SU-DHL-6 (cell line): ENCODE data around the gene SH3PXD2A.

Source experiments
- H2AFZ ChIP-seq: fragments of 200-600 bp; sonication (generic); 2 replicates; pipeline ENCODE4 v1.6.1; 2014; ENCODE audit warnings: low read depth, mild to moderate bottlenecking, moderate library complexity, mixed read lengths, antibody characterized with exemption, low read length; ENCODE audit not compliant: severe bottlenecking
- H3F3A ChIP-seq: fragments of 200-600 bp; shearing (Covaris generic); 2 replicates; pipeline ENCODE4 v1.6.0; 2016; ENCODE audit warnings: antibody characterized with exemption, mild to moderate bottlenecking; ENCODE audit not compliant: insufficient read depth
- H3K27ac ChIP-seq: fragments of 200-600 bp; sonication (generic); 2 replicates; pipeline ENCODE4 v1.5.1; 2016; ENCODE audit warnings: low read depth, mild to moderate bottlenecking, low read length, moderate library complexity, mixed read lengths
- H3K27me3 ChIP-seq: fragments of 200-600 bp; sonication (generic), shearing (Covaris generic); 2 replicates; pipeline ENCODE4 v1.6.0; 2014; ENCODE audit warnings: mild to moderate bottlenecking, low read length
- H3K36me3 ChIP-seq: fragments of 200-600 bp; sonication (generic); 2 replicates; pipeline ENCODE4 v1.6.1; 2014; ENCODE audit warnings: mild to moderate bottlenecking, low read length, mixed read lengths
- H3K4me2 ChIP-seq: fragments of 300-600, 200-600 bp; shearing (Covaris generic), sonication (generic); 2 replicates; pipeline ENCODE4 v1.6.0; 2014; ENCODE audit warnings: low read length, low read depth, mild to moderate bottlenecking; ENCODE audit not compliant: poor library complexity, severe bottlenecking
- H3K4me3 ChIP-seq: fragments of 200-600 bp; sonication (generic); 2 replicates; pipeline ENCODE4 v1.5.1; 2014; ENCODE audit warnings: antibody characterized with exemption, low read length, mild to moderate bottlenecking, mixed read lengths; ENCODE audit not compliant: insufficient read depth, poor library complexity, severe bottlenecking
- H3K79me2 ChIP-seq: fragments of 200-600 bp; sonication (generic); 2 replicates; pipeline ENCODE4 v1.6.1; 2014; ENCODE audit warnings: mild to moderate bottlenecking, low read length, moderate library complexity; ENCODE audit not compliant: insufficient read depth
- H3K9ac ChIP-seq: fragments of 200-600 bp; sonication (generic); 2 replicates; pipeline ENCODE4 v1.7.0; 2014; ENCODE audit warnings: mild to moderate bottlenecking, low read length
- H3K9me2 ChIP-seq: fragments of 200-600 bp; sonication (generic); replicated peaks from 2 replicates; pipeline ENCODE4 v1.6.1; 2014; ENCODE audit warnings: low read length; ENCODE audit not compliant: insufficient read depth
- H3K9me3 ChIP-seq: fragments of 200-600 bp; sonication (generic); 2 replicates; pipeline ENCODE4 v1.6.1; 2014; ENCODE audit warnings: low read length, mixed read lengths; ENCODE audit not compliant: insufficient read depth
- H4K20me1 ChIP-seq: fragments of 200-600 bp; sonication (generic); 2 replicates; pipeline ENCODE4 v1.6.1; 2014; ENCODE audit warnings: low read depth, mild to moderate bottlenecking, antibody characterized with exemption, low read length, moderate library complexity, mixed read lengths
- EZH2phosphoT487 ChIP-seq: fragments of 200-600 bp; sonication (generic), shearing (Covaris generic); conservative IDR thresholded peaks from 2 replicates; pipeline ENCODE4 v1.6.1; 2018; ENCODE audit warnings: mild to moderate bottlenecking, antibody characterized with exemption, low read length, moderate library complexity, mixed read lengths
- TF ChIP-seq, protein P1 (sequence below): fragments of 200-600 bp; sonication (generic); IDR thresholded peaks from one replicate; pipeline ENCODE4 v1.5.1; 2017; ENCODE audit warnings: antibody characterized with exemption, mild to moderate bottlenecking, low read length, moderate library complexity; ENCODE audit not compliant: insufficient read depth, poor library complexity, severe bottlenecking

SH3PXD2A gene

DNA sequence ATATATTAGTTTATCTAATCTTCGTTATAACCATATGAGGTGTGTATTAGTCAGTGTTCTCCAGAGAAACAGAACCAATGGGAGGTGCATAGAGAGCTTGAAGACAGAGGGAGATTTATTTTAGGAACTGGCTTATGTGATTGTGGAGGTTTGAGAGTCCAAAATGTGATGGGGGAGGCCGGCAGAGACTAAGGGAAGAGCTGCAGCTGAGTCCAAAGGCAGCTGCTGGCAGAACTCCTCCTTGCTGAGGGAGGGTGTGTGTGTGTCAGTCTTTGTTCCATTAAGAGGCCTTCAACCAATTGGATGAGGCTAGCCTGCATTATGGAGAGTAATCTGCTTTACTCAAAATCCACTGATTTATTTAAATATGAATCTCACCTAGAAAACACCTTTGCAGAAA is 165.1 kb downstream of the SH3PXD2A start:
- Histone ChIP-seq H2AFZ (no peak overlapping the region), H3K27ac (no peak overlapping the region), H3K4me2 (no peak overlapping the region), H3K9me3 (no peaks in the 10 kb centered on the region), H3F3A (no peaks in the 10 kb centered on the region), H3K9me2 (no peaks in the 10 kb centered on the region), H3K27me3 (no peaks in the 10 kb centered on the region), H3K9ac (no peak overlapping the region), H3K79me2 (no peaks in the 10 kb centered on the region), H3K4me3 (no peak overlapping the region), H3K36me3 (no peaks in the 10 kb centered on the region), H4K20me1 (no peaks in the 10 kb centered on the region)
- TF ChIP-seq EZH2phosphoT487, result no peak
- TF ChIP-seq, protein P1, sequence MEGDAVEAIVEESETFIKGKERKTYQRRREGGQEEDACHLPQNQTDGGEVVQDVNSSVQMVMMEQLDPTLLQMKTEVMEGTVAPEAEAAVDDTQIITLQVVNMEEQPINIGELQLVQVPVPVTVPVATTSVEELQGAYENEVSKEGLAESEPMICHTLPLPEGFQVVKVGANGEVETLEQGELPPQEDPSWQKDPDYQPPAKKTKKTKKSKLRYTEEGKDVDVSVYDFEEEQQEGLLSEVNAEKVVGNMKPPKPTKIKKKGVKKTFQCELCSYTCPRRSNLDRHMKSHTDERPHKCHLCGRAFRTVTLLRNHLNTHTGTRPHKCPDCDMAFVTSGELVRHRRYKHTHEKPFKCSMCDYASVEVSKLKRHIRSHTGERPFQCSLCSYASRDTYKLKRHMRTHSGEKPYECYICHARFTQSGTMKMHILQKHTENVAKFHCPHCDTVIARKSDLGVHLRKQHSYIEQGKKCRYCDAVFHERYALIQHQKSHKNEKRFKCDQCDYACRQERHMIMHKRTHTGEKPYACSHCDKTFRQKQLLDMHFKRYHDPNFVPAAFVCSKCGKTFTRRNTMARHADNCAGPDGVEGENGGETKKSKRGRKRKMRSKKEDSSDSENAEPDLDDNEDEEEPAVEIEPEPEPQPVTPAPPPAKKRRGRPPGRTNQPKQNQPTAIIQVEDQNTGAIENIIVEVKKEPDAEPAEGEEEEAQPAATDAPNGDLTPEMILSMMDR, result no peak

DNA sequence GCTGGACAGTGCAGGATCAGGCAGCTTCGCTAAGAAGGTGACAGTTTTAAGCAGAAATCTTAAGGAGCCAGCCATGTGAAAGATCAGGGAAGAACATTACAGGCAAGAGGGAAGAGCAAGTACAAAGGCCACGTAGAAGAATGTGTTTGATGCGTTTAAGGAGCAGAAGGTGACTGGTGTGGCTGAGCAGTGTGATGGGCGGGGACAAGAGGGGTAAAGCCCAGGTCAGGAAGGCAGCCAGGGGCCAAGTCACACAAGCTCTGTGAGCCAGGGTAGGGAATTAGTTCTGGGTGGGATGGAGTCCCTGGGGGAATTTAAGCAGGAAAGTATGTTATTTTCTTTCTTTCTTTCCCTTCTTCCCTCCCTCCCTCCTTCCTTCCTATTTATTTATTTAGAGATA is 166.9 kb downstream of the SH3PXD2A start:
- H3K9ac ChIP-seq, result no peak overlapping the region
- H3K36me3 ChIP-seq, result no peaks in the 10 kb centered on the region
- no peaks in the 10 kb centered on the region for H3K9me3 ChIP-seq
- no peaks in the 10 kb centered on the region for H3K9me2 ChIP-seq
- H3K4me2 ChIP-seq, result no peak overlapping the region
- no peaks in the 10 kb centered on the region for H3K79me2 ChIP-seq
- no peak overlapping the region for H2AFZ ChIP-seq
- H4K20me1 ChIP-seq, result no peaks in the 10 kb centered on the region
- no peak overlapping the region for H3K4me3 ChIP-seq
- no peaks in the 10 kb centered on the region for H3K27me3 ChIP-seq
- no peak overlapping the region for H3K27ac ChIP-seq
- no peaks in the 10 kb centered on the region for H3F3A ChIP-seq
- no peak for TF ChIP-seq EZH2phosphoT487
- TF ChIP-seq, protein P1, result no peak

DNA sequence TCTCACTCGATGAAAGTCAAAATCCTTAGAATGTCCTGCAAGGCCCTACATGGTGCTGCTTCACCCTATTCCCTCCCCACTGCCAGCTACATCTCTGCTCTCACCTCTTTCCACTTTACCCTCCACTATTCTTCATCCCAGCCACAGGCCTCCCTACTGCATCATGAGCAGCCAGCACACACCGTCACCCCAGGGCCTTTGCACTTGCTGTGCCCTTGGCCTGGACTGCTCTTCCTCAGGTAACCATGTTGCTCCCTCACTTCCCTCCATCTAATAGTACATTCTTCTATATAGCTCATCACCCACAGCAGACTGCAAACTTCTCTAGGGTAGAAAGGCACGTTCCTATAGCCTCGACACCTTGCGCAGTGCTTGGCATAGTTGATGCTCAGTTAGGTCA is 167.7 kb downstream of the SH3PXD2A start:
- Histone ChIP-seq H3K79me2 (no peaks in the 10 kb centered on the region), H3K27me3 (no peaks in the 10 kb centered on the region), H3K9me2 (no peaks in the 10 kb centered on the region), H3K4me3 (no peak overlapping the region), H3K9me3 (no peaks in the 10 kb centered on the region), H3F3A (no peaks in the 10 kb centered on the region), H3K36me3 (no peaks in the 10 kb centered on the region), H3K4me2 (no peak overlapping the region), H4K20me1 (no peaks in the 10 kb centered on the region), H2AFZ (no peak overlapping the region), H3K9ac (no peak overlapping the region), H3K27ac (no peak overlapping the region)
- TF ChIP-seq EZH2phosphoT487, result no peak
- TF ChIP-seq, protein P1, result no peak

DNA sequence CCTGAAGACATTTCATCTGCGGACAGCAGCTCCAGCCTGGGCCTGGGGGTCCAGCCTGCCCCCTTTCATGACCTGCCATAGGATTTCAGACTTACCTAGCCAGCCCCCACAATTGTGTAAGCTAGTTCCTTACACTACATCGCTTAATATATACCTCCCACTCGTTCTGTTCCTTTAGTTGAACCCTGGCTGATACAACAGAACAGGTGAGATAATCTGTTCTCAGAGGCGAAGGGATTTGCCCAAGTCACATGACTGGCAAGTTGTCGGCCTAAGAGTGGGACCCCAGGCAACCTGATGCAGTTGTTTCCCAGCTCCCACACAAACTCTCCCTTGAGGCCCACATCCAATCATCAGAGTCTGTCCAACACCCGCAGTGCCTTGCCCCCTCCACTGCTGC is 168.2 kb downstream of the SH3PXD2A start:
- H3K9me3 ChIP-seq, result no peaks in the 10 kb centered on the region

More for the DNA sequence above, 168.2 kb downstream of the SH3PXD2A start:
- Histone ChIP-seq H3K4me2 (no peak overlapping the region), H3K9ac (no peak overlapping the region), H3K4me3 (no peak overlapping the region), H2AFZ (no peak overlapping the region), H3K27me3 (no peaks in the 10 kb centered on the region), H3F3A (no peaks in the 10 kb centered on the region), H3K79me2 (no peaks in the 10 kb centered on the region), H3K9me2 (no peaks in the 10 kb centered on the region), H3K36me3 (no peaks in the 10 kb centered on the region), H3K27ac (no peak overlapping the region), H4K20me1 (no peaks in the 10 kb centered on the region)
- TF ChIP-seq, protein P1, result no peak
- no peak for TF ChIP-seq EZH2phosphoT487
